Gastrocnemius medialis (tissue), 4 donors: Measurements from ENCODE around the gene MCM7.

ENCODE experiments used
- POLR2A ChIP-seq, 2 donors: fragments of 450-650 bp; IDR thresholded peaks; one replicate each; pipeline ENCODE4 v1.6.1; 2017; ENCODE audit warnings: antibody characterized with exemption in 2 of 2, mild to moderate bottlenecking in 2 of 2, moderate library complexity in 2 of 2
- TF ChIP-seq, protein P1 (sequence below), 5 experiments: fragments of 450-650 bp in 3 of 5; fragments of 200-600 bp in 2 of 5; sonication (generic) in 2 of 5; IDR thresholded peaks in 4 of 5; conservative IDR thresholded peaks in 1 of 5; 1 replicate in 4 of 5; 2 replicates in 1 of 5; pipeline ENCODE4 v1.5.1; 2016 to 2019; ENCODE audit warnings: antibody characterized with exemption in 5 of 5, mild to moderate bottlenecking in 3 of 5, moderate library complexity in 3 of 5

DNA sequence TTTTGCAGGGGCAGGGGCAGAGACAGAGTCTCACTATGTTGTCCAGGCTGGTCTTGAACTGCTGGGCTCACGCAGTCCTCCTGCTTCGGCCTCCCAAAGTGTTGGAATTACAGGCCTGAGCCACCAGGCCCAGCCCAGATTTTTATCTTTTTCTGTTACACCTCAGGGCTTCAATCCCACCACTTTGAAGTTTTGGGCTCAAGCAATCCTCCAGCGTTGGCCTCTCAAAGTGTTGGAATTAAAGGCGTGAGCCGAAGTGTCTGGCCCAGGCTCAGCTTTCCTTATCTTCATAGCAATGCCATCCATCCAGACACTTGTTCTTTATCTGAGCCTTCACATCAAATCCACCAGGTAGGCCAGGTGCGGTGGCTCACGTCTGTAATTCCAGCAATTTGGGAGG lies 13.8 kb upstream of the MCM7 start:
- TF ChIP-seq, protein P1, sequence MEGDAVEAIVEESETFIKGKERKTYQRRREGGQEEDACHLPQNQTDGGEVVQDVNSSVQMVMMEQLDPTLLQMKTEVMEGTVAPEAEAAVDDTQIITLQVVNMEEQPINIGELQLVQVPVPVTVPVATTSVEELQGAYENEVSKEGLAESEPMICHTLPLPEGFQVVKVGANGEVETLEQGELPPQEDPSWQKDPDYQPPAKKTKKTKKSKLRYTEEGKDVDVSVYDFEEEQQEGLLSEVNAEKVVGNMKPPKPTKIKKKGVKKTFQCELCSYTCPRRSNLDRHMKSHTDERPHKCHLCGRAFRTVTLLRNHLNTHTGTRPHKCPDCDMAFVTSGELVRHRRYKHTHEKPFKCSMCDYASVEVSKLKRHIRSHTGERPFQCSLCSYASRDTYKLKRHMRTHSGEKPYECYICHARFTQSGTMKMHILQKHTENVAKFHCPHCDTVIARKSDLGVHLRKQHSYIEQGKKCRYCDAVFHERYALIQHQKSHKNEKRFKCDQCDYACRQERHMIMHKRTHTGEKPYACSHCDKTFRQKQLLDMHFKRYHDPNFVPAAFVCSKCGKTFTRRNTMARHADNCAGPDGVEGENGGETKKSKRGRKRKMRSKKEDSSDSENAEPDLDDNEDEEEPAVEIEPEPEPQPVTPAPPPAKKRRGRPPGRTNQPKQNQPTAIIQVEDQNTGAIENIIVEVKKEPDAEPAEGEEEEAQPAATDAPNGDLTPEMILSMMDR (IDR thresholded peaks at IDR 0.05 in 4 of 5, conservative IDR thresholded peaks at IDR 0.05 in 1 of 5), result no peak
- TF ChIP-seq POLR2A (IDR thresholded peaks at IDR 0.05), result no peak
